ENCODE data around the gene RMRP. TPM values are rescaled to one million over a fixed set of nuclear protein-coding genes. Genes with fewer than 3 reads are reported as not detected.

The RMRP gene
- total and polyA plus RNA-seq, 2 experiments from 2014 or later = 15.3 to 8,626 TPM

DNA sequence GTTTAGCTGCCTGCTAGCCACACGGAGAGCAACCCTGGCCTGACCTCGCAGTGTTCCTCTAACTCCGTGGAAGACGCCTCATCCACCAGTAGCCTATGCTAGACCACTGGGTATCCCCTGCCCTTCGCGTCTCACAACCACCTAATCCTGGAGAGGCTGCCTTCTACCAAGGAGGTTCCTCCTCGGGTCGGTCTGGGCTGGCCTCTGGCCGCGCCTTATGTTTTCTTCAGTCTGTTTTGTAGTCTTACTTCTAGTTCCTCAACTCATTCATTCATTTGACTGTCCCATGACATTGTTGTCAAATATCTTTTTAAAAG is 33.5 kb upstream of the RMRP start:
- Mint-ChIP-seq H3K36me3 (ENCODE audit: low read depth) (peaks cover 27% of the 10 kb centered on the region), H3K4me1 (peaks cover 33% of the 10 kb centered on the region), H3K27me3 (ENCODE audit: insufficient read depth, low read depth, poor library complexity) (peaks cover 3% of the 10 kb centered on the region), H3K9me3 (no peaks in the 10 kb centered on the region; the same call in 1 of the 3 replicates), H3K27ac (peak overlapping the region; percentile 79; the same call in 1 of the 2 replicates), H3K4me3 (peak overlapping the region; percentile 95)
- peak overlapping the region; percentile 96 for H3K4me2 ChIP-seq
- H3F3A ChIP-seq (replicated peaks; ENCODE audit: low read depth) = no peaks in the 10 kb centered on the region
- H3K9me2 ChIP-seq (ENCODE audit: insufficient read depth) = no peaks in the 10 kb centered on the region
- H3K79me2 ChIP-seq (replicated peaks; ENCODE audit: insufficient read depth) = peaks cover 22% of the 10 kb centered on the region
- TF ChIP-seq EZH2phosphoT487 (IDR thresholded peaks at IDR 0.05; ENCODE audit: unreplicated experiment) (no peak), STAT1 (IDR thresholded peaks at IDR 0.05; ENCODE audit: unreplicated experiment) (no peak), CREB1 (CRISPR knock-in tag; IDR thresholded peaks at IDR 0.05; ENCODE audit: low read depth) (no peak), NANOG (IDR thresholded peaks at IDR 0.05; ENCODE audit: borderline replicate concordance) (no peak), ZNF114 (CRISPR knock-in tag; IDR thresholded peaks at IDR 0.05) (no peak), EZH2 (IDR thresholded peaks at IDR 0.05; ENCODE audit: low read depth, unreplicated experiment) (no peak)
- TF ChIP-seq, protein P1, sequence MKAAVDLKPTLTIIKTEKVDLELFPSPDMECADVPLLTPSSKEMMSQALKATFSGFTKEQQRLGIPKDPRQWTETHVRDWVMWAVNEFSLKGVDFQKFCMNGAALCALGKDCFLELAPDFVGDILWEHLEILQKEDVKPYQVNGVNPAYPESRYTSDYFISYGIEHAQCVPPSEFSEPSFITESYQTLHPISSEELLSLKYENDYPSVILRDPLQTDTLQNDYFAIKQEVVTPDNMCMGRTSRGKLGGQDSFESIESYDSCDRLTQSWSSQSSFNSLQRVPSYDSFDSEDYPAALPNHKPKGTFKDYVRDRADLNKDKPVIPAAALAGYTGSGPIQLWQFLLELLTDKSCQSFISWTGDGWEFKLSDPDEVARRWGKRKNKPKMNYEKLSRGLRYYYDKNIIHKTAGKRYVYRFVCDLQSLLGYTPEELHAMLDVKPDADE (IDR thresholded peaks at IDR 0.05) = no peak; the same call in 1 of the 2 replicates
- no peaks in the 10 kb centered on the region for H3K27me3 ChIP-seq (ENCODE audit: insufficient read depth)
- peaks cover 17% of the 10 kb centered on the region; the same call in 1 of the 2 replicates for H3K4me1 ChIP-seq (ENCODE audit: insufficient read depth)
- DNase-seq (ENCODE audit: low spot score) = peak; percentile 60
- peaks cover 6% of the 10 kb centered on the region; the same call in 1 of the 2 replicates for H4K20me1 ChIP-seq (replicated peaks; ENCODE audit: insufficient read depth)
- H3K27ac ChIP-seq (ENCODE audit: low read depth) = no peak overlapping the region; the same call in 1 of the 2 replicates
- H2AFZ ChIP-seq = peak overlapping the region; percentile 92; the same call in 1 of the 2 replicates
- H3K4me3 ChIP-seq = peak overlapping the region; percentile 94
- H3K36me3 ChIP-seq (ENCODE audit: insufficient read depth) = no peaks in the 10 kb centered on the region
- peak; percentile 38 for ATAC-seq

DNA sequence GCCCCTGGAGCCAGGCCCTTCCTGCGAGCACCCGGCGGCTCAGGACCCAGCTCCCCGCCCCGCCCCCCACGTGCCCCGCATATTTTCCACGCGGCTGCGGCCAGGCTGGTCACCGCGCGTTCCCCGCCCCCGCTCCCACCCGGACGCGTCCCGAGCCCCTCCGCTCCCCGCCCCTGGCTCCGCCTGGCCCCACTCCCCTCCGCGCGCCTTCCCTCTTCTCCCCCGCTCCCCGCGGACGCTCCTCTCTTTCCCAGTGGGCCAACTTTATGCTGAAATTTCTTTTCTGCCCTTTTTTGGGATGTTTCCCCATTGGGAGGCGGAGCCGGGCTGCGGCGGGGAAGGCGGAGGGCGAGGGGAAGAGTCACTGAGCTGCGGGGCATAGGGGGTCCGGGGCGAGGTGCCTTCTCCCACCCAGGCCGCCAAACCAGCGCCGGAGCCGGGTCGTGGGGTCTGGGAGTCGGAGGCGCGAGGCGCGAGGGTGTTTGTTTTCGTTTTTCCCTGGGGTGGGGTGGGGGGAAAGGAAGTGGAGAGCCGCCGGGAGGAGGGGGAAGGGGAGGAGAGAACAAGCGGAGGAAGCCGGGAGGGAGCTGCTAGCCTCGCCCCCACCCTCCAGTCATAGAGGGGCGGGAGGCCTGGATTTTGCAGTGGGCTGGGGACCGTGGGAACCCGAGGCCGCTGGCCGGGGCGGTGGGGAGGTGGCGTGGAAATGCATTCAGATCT is 33.0 kb upstream of the RMRP start:
- Histone ChIP-seq H3K36me3 (ENCODE audit: insufficient read depth) (peaks cover 4% of the 10 kb centered on the region; the same call in 1 of the 2 replicates), H3K27ac (ENCODE audit: low read depth) (peak overlapping the region; percentile 87; the same call in 1 of the 2 replicates), H3K4me3 (peak overlapping the region; percentile 94), H2AFZ (peak overlapping the region; percentile 92), H4K20me1 (replicated peaks; ENCODE audit: insufficient read depth) (peaks cover 6% of the 10 kb centered on the region; the same call in 1 of the 2 replicates), H3K4me2 (peak overlapping the region; percentile 96), H3K4me1 (ENCODE audit: insufficient read depth) (peaks cover 17% of the 10 kb centered on the region; the same call in 1 of the 2 replicates), H3K27me3 (ENCODE audit: insufficient read depth) (no peaks in the 10 kb centered on the region), H3K9me2 (ENCODE audit: insufficient read depth) (no peaks in the 10 kb centered on the region), H3F3A (replicated peaks; ENCODE audit: low read depth) (no peaks in the 10 kb centered on the region), H3K79me2 (replicated peaks; ENCODE audit: insufficient read depth) (peaks cover 22% of the 10 kb centered on the region)
- Mint-ChIP-seq H3K27ac (peak overlapping the region; percentile 62; the same call in 1 of the 2 replicates), H3K4me3 (peak overlapping the region; percentile 95), H3K27me3 (ENCODE audit: insufficient read depth, low read depth, poor library complexity) (peaks cover 3% of the 10 kb centered on the region), H3K9me3 (no peaks in the 10 kb centered on the region; the same call in 1 of the 3 replicates), H3K4me1 (peaks cover 33% of the 10 kb centered on the region), H3K36me3 (ENCODE audit: low read depth) (peaks cover 31% of the 10 kb centered on the region)
- peak; percentile 76 for DNase-seq (ENCODE audit: low spot score)
- peak; percentile 7; the same call in 1 of the 2 replicates for TF ChIP-seq POLR2AphosphoS5 (IDR thresholded peaks at IDR 0.05; ENCODE audit: low read depth)
- no peak for TF ChIP-seq NANOG (IDR thresholded peaks at IDR 0.05; ENCODE audit: borderline replicate concordance)
- ATAC-seq = peak; percentile 42
